Neural progenitor cell (in vitro differentiated cells): ENCODE data around the gene NARS2. TPM values are rescaled to one million over a fixed set of nuclear protein-coding genes. Genes with fewer than 3 reads are reported as not detected.

Experiments
- DNase-seq: peaks from one replicate; pipeline ENCODE4 v3.0.0-alpha.2; 2016; ENCODE audit warnings: low spot score
- H2AFZ ChIP-seq: fragments of 200-600 bp; sonication (generic); replicated peaks from 2 replicates; pipeline ENCODE4 v1.6.1; 2016; ENCODE audit warnings: antibody characterized with exemption
- H3F3A ChIP-seq: fragments of 200-600 bp; sonication (generic); 2 replicates; pipeline ENCODE4 v1.6.1; 2016; ENCODE audit warnings: antibody characterized with exemption, low read depth
- H3K27ac ChIP-seq: fragments of 200-600 bp; sonication (generic); 2 replicates; pipeline ENCODE4 v1.5.1; 2016; ENCODE audit warnings: mild to moderate bottlenecking
- H3K27me3 ChIP-seq: fragments of 200-600 bp; sonication (generic); 2 replicates; pipeline ENCODE4 v1.6.1; 2016; ENCODE audit warnings: mild to moderate bottlenecking, moderate library complexity
- H3K36me3 ChIP-seq: fragments of 200-600 bp; sonication (generic); 2 replicates; pipeline ENCODE4 v1.5.1; 2016
- H3K4me1 ChIP-seq: fragments of 200-600 bp; sonication (generic); 2 replicates; pipeline ENCODE4 v1.6.1; 2016; ENCODE audit warnings: mixed run types
- H3K4me2 ChIP-seq: fragments of 200-600 bp; sonication (generic); 2 replicates; pipeline ENCODE4 v1.6.1; 2016
- H3K4me3 ChIP-seq: fragments of 200-600 bp; sonication (generic); 2 replicates; pipeline ENCODE4 v1.5.1; 2016
- H3K79me2 ChIP-seq: fragments of 200-600 bp; sonication (generic); 2 replicates; pipeline ENCODE4 v1.6.1; 2016; ENCODE audit warnings: low read depth
- H3K9ac ChIP-seq: fragments of 200-600 bp; sonication (generic); 2 replicates; pipeline ENCODE4 v1.6.1; 2016
- H3K9me3 ChIP-seq: fragments of 200-600 bp; sonication (generic); 2 replicates; pipeline ENCODE4 v1.5.1; 2016; ENCODE audit warnings: low read depth
- H4K20me1 ChIP-seq: fragments of 200-600 bp; sonication (generic); 2 replicates; pipeline ENCODE4 v1.6.1; 2016; ENCODE audit warnings: low read depth
- H3K27ac Mint-ChIP-seq: 3 replicates; pipeline ENCODE4 v1.8.0; 2021; ENCODE audit warnings: mixed read lengths
- H3K27me3 Mint-ChIP-seq: 2 replicates; pipeline ENCODE4 v1.8.0; 2022; ENCODE audit warnings: low read depth, mild to moderate bottlenecking, inconsistent platforms, moderate library complexity, mixed read lengths; ENCODE audit not compliant: insufficient read depth
- H3K36me3 Mint-ChIP-seq: 3 replicates; pipeline ENCODE4 v1.8.0; 2021; ENCODE audit warnings: mixed read lengths
- H3K4me1 Mint-ChIP-seq: 3 replicates; pipeline ENCODE4 v1.8.0; 2021; ENCODE audit warnings: mixed read lengths
- H3K4me3 Mint-ChIP-seq: 3 replicates; pipeline ENCODE4 v1.8.0; 2021; ENCODE audit warnings: mild to moderate bottlenecking, moderate library complexity, mixed read lengths
- H3K9me3 Mint-ChIP-seq: 3 replicates; pipeline ENCODE4 v1.8.0; 2020; ENCODE audit warnings: mixed read lengths
- CTCF ChIP-seq: fragments of 200-600 bp; sonication (generic); IDR thresholded peaks from 2 replicates; pipeline ENCODE4 v1.5.1; 2017; ENCODE audit warnings: antibody characterized with exemption, mild to moderate bottlenecking
- EZH2 ChIP-seq: fragments of 200-600 bp; sonication (generic); IDR thresholded peaks from 2 replicates; pipeline ENCODE4 v1.6.1; 2017; ENCODE audit warnings: antibody characterized with exemption, mild to moderate bottlenecking, moderate library complexity
- EZH2phosphoT487 ChIP-seq: fragments of 200-600 bp; sonication (generic); IDR thresholded peaks from 2 replicates; pipeline ENCODE4 v1.6.1; 2017; ENCODE audit warnings: antibody characterized with exemption
- total RNA-seq: library from RNA; depleted of rRNA; stranded (reverse); fragments of >200 nt; gene quantifications from 2 replicates; pipeline ENCODE4 v1.2.3, GENCODE V29; 2015; ENCODE audit warnings: low replicate concordance

NARS2 gene
- total RNA-seq, 1 donor from 2014 or later = 53.0 TPM

- Histone ChIP-seq H3K79me2 (no peaks in the 10 kb centered on the region), H3K4me3 (no peak overlapping the region), H2AFZ (no peak overlapping the region), H3K4me2 (no peak overlapping the region), H3K9ac (no peak overlapping the region), H3K27ac (no peak overlapping the region), H4K20me1 (no peaks in the 10 kb centered on the region), H3K36me3 (no peaks in the 10 kb centered on the region), H3K27me3 (no peaks in the 10 kb centered on the region), H3K9me3 (no peaks in the 10 kb centered on the region), H3F3A (no peaks in the 10 kb centered on the region), H3K4me1 (peaks cover 8% of the 10 kb centered on the region)
- Mint-ChIP-seq H3K4me1 (no peaks in the 10 kb centered on the region), H3K27ac (no peak overlapping the region), H3K36me3 (no peaks in the 10 kb centered on the region), H3K27me3 (peaks cover 2% of the 10 kb centered on the region), H3K9me3 (no peaks in the 10 kb centered on the region), H3K4me3 (no peak overlapping the region)
- no peak for DNase-seq
- TF ChIP-seq CTCF (no peak), EZH2phosphoT487 (no peak), EZH2 (no peak)
These were observed 145.0 kb downstream of the NARS2 start for GRCh38 chr11:78429660-78430059.

GRCh38 chr11:78429209-78429608 is 145.5 kb downstream of the NARS2 start:
- Histone ChIP-seq H3K9ac (no peak overlapping the region), H3F3A (no peaks in the 10 kb centered on the region), H3K27ac (no peak overlapping the region), H3K27me3 (no peaks in the 10 kb centered on the region), H3K79me2 (no peaks in the 10 kb centered on the region), H4K20me1 (no peaks in the 10 kb centered on the region), H3K4me3 (no peak overlapping the region), H3K4me1 (peaks cover 11% of the 10 kb centered on the region), H3K9me3 (no peaks in the 10 kb centered on the region), H3K4me2 (no peak overlapping the region), H2AFZ (no peak overlapping the region), H3K36me3 (no peaks in the 10 kb centered on the region)
- Mint-ChIP-seq H3K9me3 (no peaks in the 10 kb centered on the region), H3K27me3 (peaks cover 2% of the 10 kb centered on the region), H3K4me3 (no peak overlapping the region), H3K36me3 (no peaks in the 10 kb centered on the region), H3K4me1 (no peaks in the 10 kb centered on the region), H3K27ac (no peak overlapping the region)
- no peak for DNase-seq
- TF ChIP-seq EZH2 (no peak), CTCF (no peak), EZH2phosphoT487 (no peak)

GRCh38 chr11:78428773-78429172 is 145.9 kb downstream of the NARS2 start:
- Mint-ChIP-seq H3K9me3 (no peaks in the 10 kb centered on the region), H3K27me3 (peaks cover 2% of the 10 kb centered on the region), H3K4me3 (no peak overlapping the region), H3K4me1 (no peaks in the 10 kb centered on the region), H3K27ac (no peak overlapping the region), H3K36me3 (no peaks in the 10 kb centered on the region)
- TF ChIP-seq CTCF (no peak), EZH2 (no peak), EZH2phosphoT487 (no peak)
- H3K9me3 ChIP-seq = no peaks in the 10 kb centered on the region
- no peak overlapping the region for H3K9ac ChIP-seq
- H3K4me1 ChIP-seq = peaks cover 11% of the 10 kb centered on the region
- no peaks in the 10 kb centered on the region for H3K36me3 ChIP-seq
- H2AFZ ChIP-seq = no peak overlapping the region
- H3F3A ChIP-seq = no peaks in the 10 kb centered on the region
- no peak overlapping the region for H3K27ac ChIP-seq
- no peak for DNase-seq
- no peaks in the 10 kb centered on the region for H3K79me2 ChIP-seq
- H3K27me3 ChIP-seq = no peaks in the 10 kb centered on the region
- no peak overlapping the region for H3K4me2 ChIP-seq
- H3K4me3 ChIP-seq = no peak overlapping the region
- no peaks in the 10 kb centered on the region for H4K20me1 ChIP-seq

GRCh38 chr11:78428266-78428636 is 146.4 kb downstream of the NARS2 start:
- no peaks in the 10 kb centered on the region for H3F3A ChIP-seq
- H3K36me3 Mint-ChIP-seq = no peaks in the 10 kb centered on the region
- H3K27ac ChIP-seq = no peak overlapping the region
- H3K79me2 ChIP-seq = no peaks in the 10 kb centered on the region
- no peak overlapping the region for H3K27ac Mint-ChIP-seq
- no peaks in the 10 kb centered on the region for H3K4me1 Mint-ChIP-seq
- no peaks in the 10 kb centered on the region for H4K20me1 ChIP-seq
- H3K9me3 ChIP-seq = no peaks in the 10 kb centered on the region
- peaks cover 2% of the 10 kb centered on the region for H3K27me3 Mint-ChIP-seq
- H3K36me3 ChIP-seq = no peaks in the 10 kb centered on the region
- TF ChIP-seq EZH2phosphoT487 (no peak), CTCF (no peak), EZH2 (no peak)
- no peak overlapping the region for H3K4me2 ChIP-seq
- H3K9ac ChIP-seq = no peak overlapping the region
- no peak overlapping the region for H3K4me3 Mint-ChIP-seq
- no peak overlapping the region for H3K4me3 ChIP-seq
- no peaks in the 10 kb centered on the region for H3K9me3 Mint-ChIP-seq
- H2AFZ ChIP-seq = no peak overlapping the region
- H3K4me1 ChIP-seq = peaks cover 11% of the 10 kb centered on the region
- no peaks in the 10 kb centered on the region for H3K27me3 ChIP-seq
- DNase-seq = no peak
